ENCODE data around the gene PXDN. TPM values are rescaled to one million over a fixed set of nuclear protein-coding genes. Genes with fewer than 3 reads are reported as not detected.

Gene PXDN
- total and polyA plus RNA-seq, 2 donors (not counting 1 experiment from before 2014, with no cell fraction given) = 0.21 to 1.4 TPM

GRCh38 chr2:1632510-1632909 lies 111.8 kb downstream of the PXDN start:
- 92% methylated on average over 11 of the region's 13 CpGs for WGBS (ENCODE audit: insufficient coverage)
- Mint-ChIP-seq H3K27me3 (no peaks in the 10 kb centered on the region), H3K9me3 (ENCODE audit: insufficient read depth) (no peaks in the 10 kb centered on the region), H3K4me1 (no peaks in the 10 kb centered on the region), H3K27ac (no peak overlapping the region), H3K4me3 (no peak overlapping the region)
- Histone ChIP-seq H4K20me1 (ENCODE audit: control insufficient read depth, insufficient read depth, low read length, poor library complexity, severe bottlenecking) (no peaks in the 10 kb centered on the region), H3K4me3 (ENCODE audit: control extremely low read depth in 1 of 5, extremely low read depth in 1 of 5, insufficient read depth in 1 of 5, low read depth in 2 of 5, low read length in 4 of 5) (no peak overlapping the region), H2AFZ (ENCODE audit: insufficient read depth, low read depth, low read length, poor library complexity, severe bottlenecking) (no peak overlapping the region), H3K36me3 (replicated peaks in 1 of 2; ENCODE audit: control extremely low read depth in 1 of 2, control insufficient read depth in 1 of 2, extremely low read depth in 1 of 2, insufficient read depth in 2 of 2, low read length in 1 of 2) (no peaks in the 10 kb centered on the region), H3K27ac (ENCODE audit: low read length in 2 of 2) (no peak overlapping the region), H3K4me1 (ENCODE audit: control insufficient read depth in 2 of 2, insufficient read depth in 2 of 2, low read length in 2 of 2) (no peaks in the 10 kb centered on the region), H3K9ac (ENCODE audit: low read length) (no peak overlapping the region), H3K9me3 (ENCODE audit: control extremely low read depth in 1 of 3, control insufficient read depth in 2 of 3, insufficient read depth in 1 of 3, low read length in 2 of 3) (no peaks in the 10 kb centered on the region), H3K79me2 (ENCODE audit: control insufficient read depth, insufficient read depth, low read length) (no peaks in the 10 kb centered on the region), H3K27me3 (replicated peaks in 1 of 4; ENCODE audit: control extremely low read depth in 1 of 4, control insufficient read depth in 3 of 4, insufficient read depth in 4 of 4, low read length in 3 of 4) (no peaks in the 10 kb centered on the region), H3K4me2 (replicated peaks; ENCODE audit: low read depth, low read length, poor library complexity, severe bottlenecking) (no peak overlapping the region)
- ATAC-seq (ENCODE audit: low read depth) = no peak
- DNase-seq = no peak
- CTCF ChIA-PET = no interaction called here
- POLR2A ChIA-PET = no interaction called here
- TF ChIP-seq EZH2 (IDR thresholded peaks at IDR 0.05; ENCODE audit: borderline replicate concordance, insufficient read depth, low read depth, low read length, poor library complexity, severe bottlenecking) = no peak
- TF ChIP-seq, protein P1, sequence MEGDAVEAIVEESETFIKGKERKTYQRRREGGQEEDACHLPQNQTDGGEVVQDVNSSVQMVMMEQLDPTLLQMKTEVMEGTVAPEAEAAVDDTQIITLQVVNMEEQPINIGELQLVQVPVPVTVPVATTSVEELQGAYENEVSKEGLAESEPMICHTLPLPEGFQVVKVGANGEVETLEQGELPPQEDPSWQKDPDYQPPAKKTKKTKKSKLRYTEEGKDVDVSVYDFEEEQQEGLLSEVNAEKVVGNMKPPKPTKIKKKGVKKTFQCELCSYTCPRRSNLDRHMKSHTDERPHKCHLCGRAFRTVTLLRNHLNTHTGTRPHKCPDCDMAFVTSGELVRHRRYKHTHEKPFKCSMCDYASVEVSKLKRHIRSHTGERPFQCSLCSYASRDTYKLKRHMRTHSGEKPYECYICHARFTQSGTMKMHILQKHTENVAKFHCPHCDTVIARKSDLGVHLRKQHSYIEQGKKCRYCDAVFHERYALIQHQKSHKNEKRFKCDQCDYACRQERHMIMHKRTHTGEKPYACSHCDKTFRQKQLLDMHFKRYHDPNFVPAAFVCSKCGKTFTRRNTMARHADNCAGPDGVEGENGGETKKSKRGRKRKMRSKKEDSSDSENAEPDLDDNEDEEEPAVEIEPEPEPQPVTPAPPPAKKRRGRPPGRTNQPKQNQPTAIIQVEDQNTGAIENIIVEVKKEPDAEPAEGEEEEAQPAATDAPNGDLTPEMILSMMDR (IDR thresholded peaks at IDR 0.05) = no peak
- intact Hi-C loops (cut with micrococcal nuclease) = no loop called here

- 94% methylated on average over 6 of the region's 7 CpGs for WGBS (ENCODE audit: insufficient coverage)
- Histone ChIP-seq H3K36me3 (replicated peaks in 1 of 2; ENCODE audit: control extremely low read depth in 1 of 2, control insufficient read depth in 1 of 2, extremely low read depth in 1 of 2, insufficient read depth in 2 of 2, low read length in 1 of 2) (no peaks in the 10 kb centered on the region), H3K4me3 (ENCODE audit: control extremely low read depth in 1 of 5, extremely low read depth in 1 of 5, insufficient read depth in 1 of 5, low read depth in 2 of 5, low read length in 4 of 5) (no peak overlapping the region), H3K9me3 (ENCODE audit: control extremely low read depth in 1 of 3, control insufficient read depth in 2 of 3, insufficient read depth in 1 of 3, low read length in 2 of 3) (no peaks in the 10 kb centered on the region), H4K20me1 (ENCODE audit: control insufficient read depth, insufficient read depth, low read length, poor library complexity, severe bottlenecking) (no peaks in the 10 kb centered on the region), H3K4me2 (replicated peaks; ENCODE audit: low read depth, low read length, poor library complexity, severe bottlenecking) (no peak overlapping the region), H2AFZ (ENCODE audit: insufficient read depth, low read depth, low read length, poor library complexity, severe bottlenecking) (no peak overlapping the region), H3K4me1 (ENCODE audit: control insufficient read depth in 2 of 2, insufficient read depth in 2 of 2, low read length in 2 of 2) (no peaks in the 10 kb centered on the region), H3K79me2 (ENCODE audit: control insufficient read depth, insufficient read depth, low read length) (no peaks in the 10 kb centered on the region), H3K9ac (ENCODE audit: low read length) (no peak overlapping the region), H3K27me3 (replicated peaks in 1 of 4; ENCODE audit: control extremely low read depth in 1 of 4, control insufficient read depth in 3 of 4, insufficient read depth in 4 of 4, low read length in 3 of 4) (no peaks in the 10 kb centered on the region), H3K27ac (ENCODE audit: low read length in 2 of 2) (no peak overlapping the region)
- peaks cover 2% of the 10 kb centered on the region for H3K27me3 Mint-ChIP-seq
- ChIA-PET POLR2A (no interaction called here), CTCF (no interaction called here)
- no peak overlapping the region for H3K27ac Mint-ChIP-seq
- no peak overlapping the region for H3K4me3 Mint-ChIP-seq
- DNase-seq = no peak
- no peaks in the 10 kb centered on the region for H3K9me3 Mint-ChIP-seq (ENCODE audit: insufficient read depth)
- TF ChIP-seq EZH2 (IDR thresholded peaks at IDR 0.05; ENCODE audit: borderline replicate concordance, insufficient read depth, low read depth, low read length, poor library complexity, severe bottlenecking) = no peak
- TF ChIP-seq, protein P1 (IDR thresholded peaks at IDR 0.05) = no peak
- intact Hi-C loops (cut with micrococcal nuclease) = no loop called here
- ATAC-seq (ENCODE audit: low read depth) = no peak
- H3K4me1 Mint-ChIP-seq = no peaks in the 10 kb centered on the region
These were observed 112.3 kb downstream of the PXDN start for GRCh38 chr2:1632002-1632348.
